IMR-90 (cell line): Measurements from ENCODE around the gene ZNHIT2. TPM values are rescaled to one million over a fixed set of nuclear protein-coding genes. Genes with fewer than 3 reads are reported as not detected.
A peak's percentile ranks its signal among the peaks of the same experiment; 100 is the strongest.

ENCODE experiments used
- ATAC-seq: fragments of 200-7000 bp; cut with Tn5 transposase; 2 replicates; pipeline ENCODE4 v1.9.1; 2020; ENCODE audit warnings: low read depth, mild to moderate bottlenecking, moderate library complexity
- BruUV-seq: library from RNA; stranded (reverse); fragments of 400-500 nt; replicated peaks from 2 replicates; lab custom pipeline; 2021; lab: Mats Ljungman, UMichigan
- CTCF ChIA-PET: fragments of 300-600 bp; formaldehyde crosslinking; extraction: SDS; loops from one replicate; lab custom pipeline; 2021; ENCODE audit warnings: antibody characterized with exemption; lab: Yijun Ruan, JAX
- POLR2A ChIA-PET: fragments of 300-600 bp; sonication (Branson Sonifier 250); formaldehyde crosslinking; loops from one replicate; lab custom pipeline; 2022; ENCODE audit warnings: antibody characterized with exemption; ENCODE audit not compliant: unreplicated experiment; lab: Charles Lee
- DNase-seq: peaks from one replicate; pipeline ENCODE4 v3.0.0; 2013
- H2AFZ ChIP-seq: replicated peaks from 2 replicates; pipeline ENCODE3; 2013; ENCODE audit warnings: low read length, mild to moderate bottlenecking; ENCODE audit not compliant: poor library complexity
- H2AK5ac ChIP-seq: 2 replicates; pipeline ENCODE4 v1.6.1; 2013; ENCODE audit warnings: low read depth, low read length, inconsistent platforms
- H2AK9ac ChIP-seq: replicated peaks from 2 replicates; pipeline ENCODE3; 2013; ENCODE audit warnings: mild to moderate bottlenecking, low read depth, low read length, moderate library complexity; ENCODE audit not compliant: poor library complexity
- H2BK120ac ChIP-seq: 2 replicates; pipeline ENCODE4 v1.6.1; 2013; ENCODE audit warnings: low read depth, low read length, inconsistent platforms
- H2BK15ac ChIP-seq: 3 replicates; pipeline ENCODE4 v1.6.1; 2013; ENCODE audit warnings: low read depth, low read length, inconsistent platforms
- H2BK20ac ChIP-seq: 2 replicates; pipeline ENCODE4 v1.6.1; 2013; ENCODE audit warnings: low read depth, mild to moderate bottlenecking, inconsistent platforms, low read length, moderate library complexity
- H2BK5ac ChIP-seq: 2 replicates; pipeline ENCODE4 v1.6.1; 2013; ENCODE audit warnings: mild to moderate bottlenecking, low read depth, low read length, inconsistent platforms; ENCODE audit not compliant: poor library complexity, severe bottlenecking
- H3K14ac ChIP-seq: replicated peaks from 2 replicates; pipeline ENCODE4 v1.6.1; 2013; ENCODE audit warnings: low read depth, low read length, inconsistent platforms
- H3K18ac ChIP-seq: 2 replicates; pipeline ENCODE4 v1.6.1; 2013; ENCODE audit warnings: low read depth, low read length, control low read depth
- H3K23ac ChIP-seq: 2 replicates; pipeline ENCODE4 v1.6.1; 2013; ENCODE audit warnings: low read depth, low read length, inconsistent platforms
- H3K27ac ChIP-seq: 2 replicates; pipeline ENCODE4 v1.5.1; 2013; ENCODE audit warnings: mild to moderate bottlenecking, control low read depth, low read length; ENCODE audit not compliant: insufficient read depth
- H3K27me3 ChIP-seq: 2 replicates; pipeline ENCODE4 v1.6.1; 2013; ENCODE audit warnings: low read length; ENCODE audit not compliant: control insufficient read depth, insufficient read depth
- H3K36me3 ChIP-seq: 2 replicates; pipeline ENCODE4 v1.6.1; 2013; ENCODE audit warnings: low read length, mixed read lengths; ENCODE audit not compliant: control insufficient read depth, insufficient read depth
- H3K4ac ChIP-seq: 2 replicates; pipeline ENCODE4 v1.6.1; 2013; ENCODE audit warnings: low read depth, low read length, inconsistent platforms
- H3K4me1 ChIP-seq: 2 replicates; pipeline ENCODE4 v1.6.1; 2013; ENCODE audit warnings: low read length, mixed read lengths; ENCODE audit not compliant: control insufficient read depth, insufficient read depth
- H3K4me2 ChIP-seq: 2 replicates; pipeline ENCODE4 v1.6.1; 2013; ENCODE audit warnings: low read depth, mild to moderate bottlenecking, control low read depth, low read length, moderate library complexity
- H3K4me3 ChIP-seq: 2 replicates; pipeline ENCODE4 v1.5.1; 2013; ENCODE audit warnings: low read depth, mild to moderate bottlenecking, control low read depth, low read length, moderate library complexity; ENCODE audit not compliant: insufficient read depth
- H3K56ac ChIP-seq: 2 replicates; pipeline ENCODE4 v1.6.1; 2013; ENCODE audit warnings: low read length, inconsistent platforms; ENCODE audit not compliant: insufficient read depth; ENCODE audit errors: extremely low read depth
- H3K79me1 ChIP-seq, 2 experiments: 2 replicates each; pipeline ENCODE4 v1.6.1; 2013; ENCODE audit warnings: low read length in 2 of 2, inconsistent platforms in 1 of 2, low read depth in 1 of 2
- H3K9ac ChIP-seq: 2 replicates; pipeline ENCODE4 v1.6.1; 2013; ENCODE audit warnings: low read depth, low read length, control low read depth
- H3K9me1 ChIP-seq: 2 replicates; pipeline ENCODE4 v1.6.1; 2013; ENCODE audit warnings: low read length, inconsistent platforms; ENCODE audit not compliant: insufficient read depth
- H3K9me3 ChIP-seq: 2 replicates; pipeline ENCODE4 v1.6.1; 2013; ENCODE audit warnings: low read length; ENCODE audit not compliant: control insufficient read depth, insufficient read depth
- H4K20me1 ChIP-seq: 2 replicates; pipeline ENCODE4 v1.6.1; 2013; ENCODE audit warnings: low read length, inconsistent platforms; ENCODE audit not compliant: insufficient read depth
- H4K5ac ChIP-seq: 2 replicates; pipeline ENCODE4 v1.6.1; 2013; ENCODE audit warnings: mild to moderate bottlenecking, low read depth, low read length, control low read depth
- H4K8ac ChIP-seq, 2 experiments: 2 replicates each; pipeline ENCODE4 v1.6.1; 2013; ENCODE audit warnings: low read depth in 2 of 2, low read length in 2 of 2, control low read depth in 1 of 2, inconsistent platforms in 1 of 2
- H4K91ac ChIP-seq: 2 replicates; pipeline ENCODE4 v1.6.1; 2013; ENCODE audit warnings: low read depth, low read length, inconsistent platforms; ENCODE audit not compliant: insufficient read depth
- BHLHE40 ChIP-seq: fragments of 150-350 bp; IDR thresholded peaks from 2 replicates; pipeline ENCODE4 v1.6.1; 2016; ENCODE audit warnings: mild to moderate bottlenecking, low read depth, low read length
- CEBPB ChIP-seq: IDR thresholded peaks from 2 replicates; pipeline ENCODE4 v1.6.1; 2012; ENCODE audit warnings: low read depth, low read length, improper control_type of control experiment
- CHD1 ChIP-seq: IDR thresholded peaks from 2 replicates; pipeline ENCODE4 v1.6.1; 2012; ENCODE audit warnings: low read depth, low read length, improper control_type of control experiment
- CTCF ChIP-seq: conservative IDR thresholded peaks from 2 replicates; pipeline ENCODE4 v1.5.1; 2012; ENCODE audit warnings: mild to moderate bottlenecking, low read depth, low read length, improper control_type of control experiment
- MAZ ChIP-seq: IDR thresholded peaks from 2 replicates; pipeline ENCODE4 v1.6.1; 2012; ENCODE audit warnings: low read depth, mild to moderate bottlenecking, low read length, improper control_type of control experiment, moderate library complexity, borderline replicate concordance
- MXI1 ChIP-seq: IDR thresholded peaks from 2 replicates; pipeline ENCODE4 v1.6.1; 2012; ENCODE audit warnings: low read depth, mild to moderate bottlenecking, low read length, moderate library complexity, borderline replicate concordance
- NFE2L2 ChIP-seq: fragments of 150-350 bp; IDR thresholded peaks from 2 replicates; pipeline ENCODE4 v1.6.1; 2016; ENCODE audit warnings: low read depth, mild to moderate bottlenecking, low read length
- POLR2A ChIP-seq: IDR thresholded peaks from 2 replicates; pipeline ENCODE4 v1.6.1; 2012; ENCODE audit warnings: mild to moderate bottlenecking, low read depth, low read length
- RCOR1 ChIP-seq: IDR thresholded peaks from 2 replicates; pipeline ENCODE4 v1.6.1; 2012; ENCODE audit warnings: mild to moderate bottlenecking, low read length, improper control_type of control experiment; ENCODE audit not compliant: insufficient replicate concordance
- SMC3 ChIP-seq: fragments of 150-350 bp; IDR thresholded peaks from 2 replicates; pipeline ENCODE4 v1.6.1; 2016; ENCODE audit warnings: low read depth, mild to moderate bottlenecking, antibody characterized with exemption, low read length, moderate library complexity
- WGBS, 2 experiments: methylation state at CpG; one replicate each; pipeline versions ENCODE4 v1.1.5 to v1.1.7; 2013; ENCODE audit warnings: missing lambda C conversion rate in 2 of 2; ENCODE audit not compliant: insufficient read length in 1 of 2; ENCODE audit errors: extremely low coverage in 2 of 2; 5-methylcytosine and 5-hydroxymethylcytosine counted together
- dilution Hi-C: fragments of 300-500 bp; cut with HindIII; formaldehyde crosslinking; loops from one replicate; pipeline ENCODE4 v1.14.3; 2018; ENCODE audit warnings: low sequenced_read_pairs; ENCODE audit not compliant: unreplicated experiment
- in situ Hi-C: fragments of 300-500 bp; cut with MboI; formaldehyde crosslinking; loops from 3 replicates; pipeline ENCODE4 v1.14.3; 2019; ENCODE audit warnings: low sequenced_read_pairs, inconsistent platforms, mixed read lengths
- intact Hi-C: fragments of 100-400 bp; cut with micrococcal nuclease; formaldehyde crosslinking; loops from 2 replicates; pipeline ENCODE4 v1.10.0; 2022
- polyA plus RNA-seq, 3 experiments: library from polyadenylated mRNA; depleted of rRNA; stranded (reverse); fragments of >200 nt; gene quantifications; 2 replicates each; pipeline ENCODE4 v1.2.3, GENCODE V29; 2012; ENCODE audit warnings: low replicate concordance in 1 of 3
- total RNA-seq: library from RNA; depleted of rRNA; stranded (reverse); fragments of >200 nt; gene quantifications from 2 replicates; pipeline ENCODE4 v1.2.3, GENCODE V29; 2012
- TF ChIP-seq, protein P1 (sequence below): fragments of 150-350 bp; IDR thresholded peaks from 2 replicates; pipeline ENCODE4 v1.6.1; 2016; ENCODE audit warnings: low read depth, mild to moderate bottlenecking, low read length, moderate library complexity, borderline replicate concordance
- TF ChIP-seq, protein P2 (sequence below): fragments of 150-350 bp; IDR thresholded peaks from 2 replicates; pipeline ENCODE4 v1.6.1; 2017; ENCODE audit warnings: mild to moderate bottlenecking, antibody characterized with exemption, low read length, low read depth

ZNHIT2 gene
- total and polyA plus RNA-seq, 2 of the 4 experiments (the other 2 are of a cell fraction): 3.9 to 5.9 TPM

DNA sequence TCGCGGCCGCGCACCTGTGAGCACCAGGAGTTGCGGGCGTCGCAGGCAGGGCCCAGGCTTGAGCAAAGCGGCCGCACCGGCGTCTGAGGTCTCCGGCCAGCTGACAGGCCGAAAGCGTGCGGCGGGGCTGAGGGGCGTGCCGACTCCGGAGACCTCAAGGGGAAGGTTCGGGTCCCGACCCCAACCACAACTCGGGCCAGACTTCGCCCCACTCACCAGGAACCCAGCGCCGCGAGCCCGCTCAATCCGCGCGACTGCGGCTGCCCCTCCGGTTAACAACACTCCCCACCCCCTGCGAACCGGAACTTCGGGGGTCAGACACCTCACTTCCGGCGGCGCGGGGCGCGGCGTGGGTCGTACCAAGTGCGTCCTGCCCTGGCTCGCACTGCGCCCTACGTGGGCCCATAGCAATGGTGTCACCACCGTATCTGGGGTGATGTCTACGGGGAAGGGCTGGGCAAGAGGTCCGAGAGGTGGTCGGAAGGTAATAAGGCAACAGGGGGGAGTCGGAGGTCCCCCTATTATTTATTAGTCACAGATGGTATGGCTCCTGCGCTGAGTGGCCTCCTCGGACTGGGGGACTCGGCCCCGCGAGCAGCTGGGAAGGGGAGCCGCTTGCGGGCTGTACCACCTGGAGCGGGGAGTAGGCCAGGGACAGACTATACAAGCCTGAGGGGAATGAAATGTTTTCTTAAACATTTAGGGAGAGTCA lies 16.9 kb upstream of the ZNHIT2 start, which contains the start of gene SYVN1:
TSS of gene SYVN1 (minus strand) at position 280 of the 712 bp plus-strand sequence. CDS start 918 bp downstream, outside the sequence.
- peak within 1 kb of the TSS; percentile 63 for H3K4me3 ChIP-seq
- peak within 1 kb of the TSS; percentile 98 for H2AK9ac ChIP-seq
- H2AK5ac ChIP-seq: peak within 1 kb of the TSS; percentile 99
- peak within 1 kb of the TSS; percentile 90 for H2BK20ac ChIP-seq
- in situ Hi-C loops: no loop called here
- peaks cover 18 to 43% of the 10 kb centered on the region in 2 experiments for H3K79me1 ChIP-seq
- H2BK15ac ChIP-seq: peak within 1 kb of the TSS; percentile 100; the same call in 2 of the 3 replicates
- no peak for TF ChIP-seq RCOR1
- TF ChIP-seq, protein P1, sequence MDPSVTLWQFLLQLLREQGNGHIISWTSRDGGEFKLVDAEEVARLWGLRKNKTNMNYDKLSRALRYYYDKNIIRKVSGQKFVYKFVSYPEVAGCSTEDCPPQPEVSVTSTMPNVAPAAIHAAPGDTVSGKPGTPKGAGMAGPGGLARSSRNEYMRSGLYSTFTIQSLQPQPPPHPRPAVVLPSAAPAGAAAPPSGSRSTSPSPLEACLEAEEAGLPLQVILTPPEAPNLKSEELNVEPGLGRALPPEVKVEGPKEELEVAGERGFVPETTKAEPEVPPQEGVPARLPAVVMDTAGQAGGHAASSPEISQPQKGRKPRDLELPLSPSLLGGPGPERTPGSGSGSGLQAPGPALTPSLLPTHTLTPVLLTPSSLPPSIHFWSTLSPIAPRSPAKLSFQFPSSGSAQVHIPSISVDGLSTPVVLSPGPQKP: peak; percentile 39; the same call in 1 of the 2 replicates
- TF ChIP-seq POLR2A: peak; percentile 97
- TF ChIP-seq SMC3: no peak
- TF ChIP-seq, protein P2, sequence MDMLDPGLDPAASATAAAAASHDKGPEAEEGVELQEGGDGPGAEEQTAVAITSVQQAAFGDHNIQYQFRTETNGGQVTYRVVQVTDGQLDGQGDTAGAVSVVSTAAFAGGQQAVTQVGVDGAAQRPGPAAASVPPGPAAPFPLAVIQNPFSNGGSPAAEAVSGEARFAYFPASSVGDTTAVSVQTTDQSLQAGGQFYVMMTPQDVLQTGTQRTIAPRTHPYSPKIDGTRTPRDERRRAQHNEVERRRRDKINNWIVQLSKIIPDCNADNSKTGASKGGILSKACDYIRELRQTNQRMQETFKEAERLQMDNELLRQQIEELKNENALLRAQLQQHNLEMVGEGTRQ: no peak
- TF ChIP-seq BHLHE40: peak; percentile 92
- 0 out of 2 replicates have a peak, but pooled peaks have one; percentile 2 for TF ChIP-seq NFE2L2
- no peak for TF ChIP-seq CEBPB
- TF ChIP-seq MAZ: peak; percentile 94
- no peak for TF ChIP-seq CTCF
- TF ChIP-seq MXI1: peak; percentile 84
- peak; percentile 89; the same call in 1 of the 2 replicates for TF ChIP-seq CHD1
- DNase-seq: peak; percentile 85
- peaks cover 34% of the 10 kb centered on the region for H3K36me3 ChIP-seq
- peak within 1 kb of the TSS; percentile 96 for H3K56ac ChIP-seq
- no peaks in the 10 kb centered on the region for H3K9me3 ChIP-seq
- peak within 1 kb of the TSS; percentile 98 for H2BK120ac ChIP-seq
- H2AFZ ChIP-seq: peak within 1 kb of the TSS; percentile 99
- 0% methylated on average over 11 of the region's 60 CpGs; no CpG with 5 or more reads in 1 of the 2 experiments for WGBS, 2 experiments
- ChIA-PET CTCF (no interaction called here), POLR2A (interaction anchor here (0.6 kb wide), 1 partner anchor 12 kb away, joined by 4 read pairs; no protein-coding TSS in a partner anchor)
- H3K23ac ChIP-seq: peak within 1 kb of the TSS; percentile 95
- dilution Hi-C loops: no loop called here
- peak within 1 kb of the TSS; percentile 100 for H4K91ac ChIP-seq
- H3K4me1 ChIP-seq: peaks cover 6% of the 10 kb centered on the region; the same call in 1 of the 2 replicates
- peak within 1 kb of the TSS; percentile 99 for H3K9ac ChIP-seq
- peak within 1 kb of the TSS; percentile 98 to 99 for H4K8ac ChIP-seq
- peaks cover 21% of the 10 kb centered on the region for H3K9me1 ChIP-seq
- H3K4me2 ChIP-seq: peak within 1 kb of the TSS; percentile 93
- peak within 1 kb of the TSS; percentile 100 for H3K4ac ChIP-seq
- ATAC-seq: peak; percentile 87
- peak within 1 kb of the TSS; percentile 100 for H3K14ac ChIP-seq
- peak within 1 kb of the TSS; percentile 99 for H3K27ac ChIP-seq
- H2BK5ac ChIP-seq: peak within 1 kb of the TSS; percentile 98
- intact Hi-C loops: no loop called here
- H4K5ac ChIP-seq: peak within 1 kb of the TSS; percentile 95
- peaks cover 28% of the 10 kb centered on the region for H4K20me1 ChIP-seq
- no TSS peak for BruUV-seq
- peak within 1 kb of the TSS; percentile 98 for H3K18ac ChIP-seq
- no peaks in the 10 kb centered on the region for H3K27me3 ChIP-seq
